DMS153 treated with DMSO at 0.1 percent for 48 hours (cell line): ENCODE results near the gene RHNO1.
A peak's percentile ranks its signal among the peaks of the same experiment; 100 is the strongest.
"Not testable (repeated sequence)": the region's sequence is repeated elsewhere in the genome, so short reads cannot be mapped to it uniquely, and the experiment has no call there.

ENCODE experiments used
- DNase-seq: peaks from one replicate; lab custom pipeline; 2025; ENCODE audit not compliant: unreplicated experiment; lab: John Stamatoyannopoulos, UW

RHNO1 gene

DNA sequence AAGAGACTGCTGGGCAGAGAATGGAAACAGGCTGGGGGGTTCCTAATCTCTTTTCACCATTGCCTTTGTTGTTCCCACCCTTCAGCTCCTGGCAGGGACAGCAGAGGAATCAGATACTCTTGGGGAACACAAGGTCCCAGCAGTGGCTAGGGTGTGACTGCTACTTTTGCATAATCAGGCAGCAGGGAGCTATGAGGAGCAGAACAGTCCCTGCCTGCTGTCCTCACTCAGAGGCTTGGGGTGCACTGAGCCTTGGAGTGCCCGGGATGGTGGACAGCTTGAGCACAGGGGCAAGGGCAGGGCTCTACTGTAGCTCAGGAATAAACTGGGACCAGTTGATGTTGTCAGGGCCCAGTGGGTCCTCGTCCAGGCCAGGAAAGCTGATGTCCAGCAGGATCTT is 18.7 kb upstream of the RHNO1 start:
- DNase-seq = no peak

DNA sequence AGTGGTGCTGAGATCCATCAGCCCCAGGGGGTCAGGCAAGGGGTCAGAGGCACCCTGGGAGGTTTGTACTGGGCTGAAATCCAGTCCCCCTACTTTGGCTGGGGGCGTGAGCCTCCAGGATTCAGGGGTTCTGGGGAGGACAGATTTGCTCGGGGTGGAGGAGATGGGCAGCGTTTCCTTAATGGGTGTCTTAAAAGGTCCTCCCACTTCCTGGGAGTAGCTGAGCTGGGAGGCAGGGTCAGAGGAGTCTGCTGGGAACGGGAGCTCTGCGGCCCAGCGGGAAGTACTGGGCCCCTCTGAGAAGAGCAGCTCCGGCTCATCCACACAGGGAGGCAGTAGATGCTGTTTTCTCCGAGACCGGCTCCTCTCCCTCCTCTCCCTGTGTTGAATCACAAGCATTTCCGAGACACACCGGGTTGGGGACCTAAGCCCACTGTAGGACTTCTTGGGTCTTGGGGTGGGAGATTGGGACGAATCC is 18.0 kb upstream of the RHNO1 start:
- DNase-seq = no peak

GRCh38 chr12:2860170-2860569 is 16.9 kb upstream of the RHNO1 start:
- DNase-seq = no peak

DNA sequence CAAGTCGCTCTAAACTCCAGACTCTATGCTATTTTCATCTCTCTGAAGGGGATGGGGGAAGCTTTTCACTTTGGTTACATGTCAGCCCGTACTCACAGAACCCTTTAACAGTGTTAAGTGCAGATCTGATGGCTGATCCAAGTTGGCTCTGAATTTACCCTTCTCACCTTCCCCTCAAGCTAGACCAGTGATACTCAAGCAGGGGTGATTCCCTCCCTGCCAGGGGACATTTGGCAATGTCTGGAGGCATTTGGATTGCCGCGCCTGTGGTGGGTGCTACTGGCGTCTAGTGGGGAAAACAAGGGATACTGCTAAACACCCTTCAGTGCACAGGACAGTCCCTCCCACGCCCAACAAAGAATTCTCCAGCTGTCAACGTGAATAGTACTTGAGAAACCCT is 14.1 kb upstream of the RHNO1 start:
- no peak for DNase-seq

GRCh38 chr12:2863402-2863801 is 13.6 kb upstream of the RHNO1 start:
- DNase-seq = not testable (repeated sequence)

DNA sequence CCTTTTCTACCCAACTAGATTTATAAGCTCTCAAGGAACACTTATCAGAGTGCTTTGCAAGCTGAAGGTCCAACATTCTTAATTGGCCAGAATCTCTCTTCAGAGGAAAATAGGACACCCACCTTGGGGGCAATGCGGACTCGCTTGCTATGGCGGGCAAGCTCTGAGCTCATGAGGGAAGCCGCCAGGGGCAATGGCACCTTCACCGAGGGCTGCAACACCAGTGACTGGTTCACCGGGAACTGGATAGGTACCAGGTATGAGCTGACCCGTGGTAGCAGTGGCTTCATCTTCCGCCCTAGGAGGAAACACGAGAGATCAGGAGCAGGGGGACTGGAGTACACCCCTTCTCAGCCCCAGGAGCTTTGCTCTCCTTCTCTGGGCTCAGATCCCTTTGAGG is 12.8 kb upstream of the RHNO1 start:
- DNase-seq = no peak

GRCh38 chr12:2868986-2869632 is 7.9 kb upstream of the RHNO1 start:
- DNase-seq = not testable (repeated sequence)

- no peak for DNase-seq
These were observed 484 bp upstream of the RHNO1 start for GRCh38 chr12:2876431-2877046.

DNA sequence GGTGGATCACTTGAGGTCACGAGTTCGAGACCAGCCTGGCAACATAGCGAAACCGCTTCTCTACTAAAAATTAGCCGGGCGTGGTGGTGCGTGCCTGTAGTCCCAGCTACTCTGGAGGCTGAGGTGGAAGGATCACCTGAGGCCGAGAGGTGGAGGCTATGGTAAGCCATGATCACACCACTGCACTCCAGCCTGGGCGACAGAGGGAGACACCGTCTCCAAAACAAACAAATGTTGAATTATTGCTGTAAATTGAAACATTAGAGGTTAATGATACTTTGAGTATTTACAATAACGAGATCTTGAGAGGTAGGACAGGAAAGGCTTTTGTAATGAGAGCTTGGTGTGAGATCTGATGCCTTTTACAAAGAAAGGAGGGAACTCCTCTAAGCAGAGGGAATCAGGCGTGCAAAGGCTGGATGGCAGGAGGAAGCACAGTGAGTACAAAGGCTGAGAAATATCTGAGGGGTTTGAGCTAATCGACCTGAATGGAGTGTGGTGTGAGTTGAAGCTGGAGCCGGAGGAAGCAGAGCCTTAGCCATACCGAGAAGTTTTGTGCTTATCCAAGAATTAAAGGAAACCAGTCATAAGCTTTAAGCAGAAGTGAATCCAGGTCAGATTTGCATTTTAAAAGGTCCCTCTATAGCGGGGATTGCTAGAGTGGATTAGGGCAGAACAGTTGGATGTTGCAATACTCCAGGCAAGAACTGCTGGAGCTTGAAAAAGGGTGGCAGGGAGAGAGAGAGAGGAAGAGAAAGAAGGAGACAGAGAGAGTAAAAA is 1.1 kb downstream of the RHNO1 start:
- peak; percentile 88 for DNase-seq

DNA sequence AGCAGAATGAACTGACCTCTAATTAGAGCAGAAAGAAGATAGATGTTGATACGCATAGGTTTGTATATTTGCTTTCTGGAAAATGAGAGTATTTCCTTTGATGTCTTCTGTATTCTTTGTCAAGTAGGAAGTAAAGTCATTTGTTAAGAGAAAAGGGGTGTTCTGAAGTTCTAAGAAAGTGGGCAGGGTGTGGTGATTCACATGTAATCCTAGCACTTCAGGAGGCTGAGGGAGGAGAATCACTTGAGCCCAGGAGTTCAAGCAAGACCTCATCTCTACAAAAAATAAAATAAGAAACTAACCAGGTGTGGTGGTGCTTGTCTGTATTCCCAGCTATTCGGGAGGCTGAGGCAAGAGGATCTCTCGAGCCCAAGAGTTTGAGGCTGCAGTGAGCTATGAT is 2.8 kb downstream of the RHNO1 start:
- no peak for DNase-seq

- no peak for DNase-seq
These were observed 7.8 kb downstream of the RHNO1 start for GRCh38 chr12:2884810-2885209.

- DNase-seq = no peak
These were observed 9.9 kb downstream of the RHNO1 start for GRCh38 chr12:2886768-2887450.

GRCh38 chr12:2890001-2890387 is 13.0 kb downstream of the RHNO1 start:
- no peak for DNase-seq

GRCh38 chr12:2890388-2891239 is 13.6 kb downstream of the RHNO1 start, which contains the start of gene TULP3:
TULP3 (plus strand) TSS chr12:2890891; CDS start chr12:2890948, 57 bp downstream.
- DNase-seq = peak; percentile 94

- no peak for DNase-seq
These were observed 14.4 kb downstream of the RHNO1 start for GRCh38 chr12:2891240-2892053.

DNA sequence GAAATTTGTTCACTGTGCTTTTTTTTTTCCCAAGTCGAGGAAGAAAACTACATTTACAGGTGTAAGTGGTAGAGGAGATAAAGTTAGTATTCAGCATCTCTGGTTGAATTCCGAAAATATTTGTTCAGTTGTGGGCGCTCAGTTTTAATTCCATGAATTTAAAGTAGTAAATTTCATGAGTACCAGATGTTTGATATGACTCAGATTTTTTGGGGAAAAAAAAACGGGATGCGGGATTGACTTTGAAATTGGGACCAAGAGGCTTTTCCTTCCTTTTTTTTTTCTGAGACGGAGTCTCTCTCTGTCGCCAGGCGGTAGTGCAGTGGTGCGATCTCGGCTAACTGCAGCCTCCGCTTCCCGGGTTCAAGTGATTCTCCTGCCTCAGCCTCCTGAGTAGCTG is 15.2 kb downstream of the RHNO1 start:
- no peak for DNase-seq

GRCh38 chr12:2893007-2893406 is 16.0 kb downstream of the RHNO1 start:
- DNase-seq = no peak

GRCh38 chr12:2895051-2895451 is 18.0 kb downstream of the RHNO1 start:
- DNase-seq = no peak

GRCh38 chr12:2895511-2895910 is 18.5 kb downstream of the RHNO1 start:
- DNase-seq = no peak

DNA sequence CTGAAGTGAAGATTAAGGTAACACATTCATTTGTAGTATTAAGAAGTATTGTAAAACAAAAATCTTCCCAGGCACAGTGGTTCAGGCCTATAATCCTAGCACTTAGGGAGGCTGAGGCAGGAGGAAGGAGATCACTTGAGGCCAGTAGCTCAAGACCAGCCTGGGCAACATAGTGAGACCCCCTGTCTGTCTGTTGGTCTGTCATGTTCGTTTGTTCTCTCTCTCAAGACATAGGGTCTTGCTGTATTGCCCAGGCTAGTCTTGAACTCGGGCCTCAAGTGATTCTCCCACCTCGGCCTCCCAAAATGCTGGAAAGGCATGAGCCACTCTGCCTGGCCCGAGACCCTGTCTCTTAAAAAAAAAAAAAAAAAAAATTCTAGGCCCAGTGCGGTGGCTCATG is 20.4 kb downstream of the RHNO1 start:
- DNase-seq = no peak
